Ishikawa (cell line): ENCODE results near the gene CRMP1.

Experiments
- CEBPB ChIP-seq: IDR thresholded peaks from 2 replicates; pipeline ENCODE4 v1.6.1; 2012
- CREB1 ChIP-seq: IDR thresholded peaks from 2 replicates; pipeline ENCODE4 v1.6.1; 2012; ENCODE audit warnings: low read depth
- EGR1 ChIP-seq: IDR thresholded peaks from 2 replicates; pipeline ENCODE4 v1.6.1; 2012
- EP300 ChIP-seq: IDR thresholded peaks from 2 replicates; pipeline ENCODE4 v1.6.1; 2012; ENCODE audit warnings: borderline replicate concordance
- FOXM1 ChIP-seq: IDR thresholded peaks from 2 replicates; pipeline ENCODE4 v1.6.1; 2012; ENCODE audit warnings: low read depth, borderline replicate concordance
- MAX ChIP-seq: IDR thresholded peaks from 2 replicates; pipeline ENCODE4 v1.6.1; 2012
- NFIC ChIP-seq: IDR thresholded peaks from 2 replicates; pipeline ENCODE4 v1.6.1; 2012
- RAD21 ChIP-seq: IDR thresholded peaks from 2 replicates; pipeline ENCODE4 v1.6.1; 2012; ENCODE audit warnings: low read depth
- REST ChIP-seq: IDR thresholded peaks from 2 replicates; pipeline ENCODE4 v1.6.1; 2012; ENCODE audit warnings: low read depth, mild to moderate bottlenecking
- TAF1 ChIP-seq: IDR thresholded peaks from 2 replicates; pipeline ENCODE4 v1.6.1; 2012; ENCODE audit warnings: low read depth, mild to moderate bottlenecking
- TCF12 ChIP-seq: IDR thresholded peaks from 2 replicates; pipeline ENCODE4 v1.6.1; 2012; ENCODE audit warnings: low read depth
- TEAD4 ChIP-seq: IDR thresholded peaks from 2 replicates; pipeline ENCODE4 v1.6.1; 2012
- USF1 ChIP-seq: IDR thresholded peaks from 2 replicates; pipeline ENCODE4 v1.6.1; 2012
- YY1 ChIP-seq: IDR thresholded peaks from 2 replicates; pipeline ENCODE4 v1.6.1; 2012; ENCODE audit warnings: low read depth
- ZBTB7A ChIP-seq: IDR thresholded peaks from 2 replicates; pipeline ENCODE4 v1.6.1; 2012; ENCODE audit warnings: low read depth

CRMP1 gene

GRCh38 chr4:5927747-5928146, 34.9 kb upstream of the CRMP1 start:
- TF ChIP-seq RAD21 (no peak), CEBPB (no peak), FOXM1 (no peak), TAF1 (no peak), EGR1 (no peak), EP300 (no peak)

- no peak for TF ChIP-seq EP300
- no peak for TF ChIP-seq RAD21
- TF ChIP-seq TEAD4 = no peak
- TF ChIP-seq TAF1 = no peak
- no peak for TF ChIP-seq REST
- TF ChIP-seq NFIC = no peak
- no peak for TF ChIP-seq EGR1
- no peak for TF ChIP-seq USF1
- TF ChIP-seq MAX = no peak
- TF ChIP-seq TCF12 = no peak
- no peak for TF ChIP-seq CEBPB
- TF ChIP-seq ZBTB7A = no peak
- TF ChIP-seq YY1 = no peak
- TF ChIP-seq CREB1 = no peak
- no peak for TF ChIP-seq FOXM1
Observed at GRCh38 chr4:5927116-5927515, 34.2 kb upstream of the CRMP1 start.

- TF ChIP-seq TEAD4 (no peak), EGR1 (no peak), REST (no peak), FOXM1 (no peak)
Observed at GRCh38 chr4:5926598-5926997, 33.7 kb upstream of the CRMP1 start.

GRCh38 chr4:5925419-5926200, 32.7 kb upstream of the CRMP1 start:
- TF ChIP-seq NFIC = no peak
- TF ChIP-seq YY1 = no peak
- TF ChIP-seq FOXM1 = no peak
- TF ChIP-seq TEAD4 = no peak
- no peak for TF ChIP-seq USF1
- no peak for TF ChIP-seq EGR1

GRCh38 chr4:5924461-5925125, 31.7 kb upstream of the CRMP1 start:
- no peak for TF ChIP-seq EP300

- TF ChIP-seq YY1 (no peak), ZBTB7A (no peak), REST (no peak), EP300 (no peak), NFIC (no peak), USF1 (no peak), TEAD4 (no peak)
Observed at GRCh38 chr4:5923376-5923775, 30.5 kb upstream of the CRMP1 start.
